Stimulated activated CD8-positive, alpha-beta memory T cell treated with anti-CD3 and anti-CD28 coated beads, Interleukin-12 subunit alpha, Interleukin-12 subunit beta, amount 100 ng/mL, for 1 hour (primary cell): ENCODE data around the gene TTC23.
"Not testable (repeated sequence)": the region's sequence is repeated elsewhere in the genome, so short reads cannot be mapped to it uniquely, and the experiment has no call there.

Experiments used
- DNase-seq: peaks from one replicate; pipeline ENCODE4 v3.0.0-alpha.2; 2020; ENCODE audit warnings: low read depth

TTC23 gene

DNA sequence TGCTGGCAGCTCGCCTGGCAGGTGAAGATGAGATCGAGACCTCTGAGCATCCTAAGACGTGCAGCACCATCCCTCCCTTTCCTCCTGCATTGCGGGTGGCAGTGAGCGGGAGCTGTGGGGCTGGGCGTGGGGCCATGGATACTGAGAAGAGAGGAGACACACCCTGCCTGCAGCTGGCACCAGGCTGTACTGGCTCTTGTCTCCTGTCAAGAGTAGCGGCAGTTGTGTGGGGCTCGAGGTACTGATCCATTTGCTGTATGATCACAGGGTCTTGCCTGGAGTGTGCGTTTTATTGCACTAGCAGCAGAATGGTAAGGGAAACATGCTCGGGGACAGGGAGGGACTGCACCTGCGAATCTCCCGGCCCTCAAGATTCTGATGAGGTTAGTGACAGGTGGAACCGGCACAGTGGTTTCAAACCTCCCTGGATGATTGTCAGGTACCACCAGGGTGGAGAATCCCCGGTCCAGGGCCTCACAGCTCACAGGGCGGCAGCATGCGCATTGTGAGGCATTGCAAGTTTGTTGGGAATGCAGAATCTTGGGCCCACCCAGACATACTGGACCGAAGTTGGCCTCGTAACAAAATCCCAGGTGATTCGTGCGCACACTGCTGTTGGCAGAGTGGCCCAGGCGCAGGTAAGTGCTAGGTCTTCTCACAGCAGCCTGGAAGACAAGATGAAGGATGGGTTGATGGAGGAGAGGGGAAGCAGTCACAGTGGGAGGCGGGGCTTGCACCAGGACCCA lies 130.4 kb downstream of the TTC23 start:
- DNase-seq = no peak

DNA sequence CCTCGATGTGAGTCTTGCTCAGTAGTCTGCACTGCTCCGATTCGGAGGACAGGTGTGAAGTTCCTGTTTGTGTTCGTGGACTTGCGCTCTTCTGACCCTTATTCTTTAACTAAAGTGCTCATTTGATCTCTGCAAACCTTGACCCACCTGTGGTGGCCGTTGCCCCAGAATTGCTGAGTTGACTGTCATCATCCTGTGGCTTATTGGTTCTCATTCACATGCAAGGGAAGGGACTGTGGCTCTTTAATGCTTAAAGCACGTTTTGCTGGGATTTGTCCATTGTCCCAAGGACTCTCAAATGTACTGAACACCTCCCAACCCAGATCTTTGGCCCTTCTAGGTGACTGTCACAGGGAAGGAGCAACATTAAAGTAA lies 131.1 kb downstream of the TTC23 start:
- DNase-seq = no peak

DNA sequence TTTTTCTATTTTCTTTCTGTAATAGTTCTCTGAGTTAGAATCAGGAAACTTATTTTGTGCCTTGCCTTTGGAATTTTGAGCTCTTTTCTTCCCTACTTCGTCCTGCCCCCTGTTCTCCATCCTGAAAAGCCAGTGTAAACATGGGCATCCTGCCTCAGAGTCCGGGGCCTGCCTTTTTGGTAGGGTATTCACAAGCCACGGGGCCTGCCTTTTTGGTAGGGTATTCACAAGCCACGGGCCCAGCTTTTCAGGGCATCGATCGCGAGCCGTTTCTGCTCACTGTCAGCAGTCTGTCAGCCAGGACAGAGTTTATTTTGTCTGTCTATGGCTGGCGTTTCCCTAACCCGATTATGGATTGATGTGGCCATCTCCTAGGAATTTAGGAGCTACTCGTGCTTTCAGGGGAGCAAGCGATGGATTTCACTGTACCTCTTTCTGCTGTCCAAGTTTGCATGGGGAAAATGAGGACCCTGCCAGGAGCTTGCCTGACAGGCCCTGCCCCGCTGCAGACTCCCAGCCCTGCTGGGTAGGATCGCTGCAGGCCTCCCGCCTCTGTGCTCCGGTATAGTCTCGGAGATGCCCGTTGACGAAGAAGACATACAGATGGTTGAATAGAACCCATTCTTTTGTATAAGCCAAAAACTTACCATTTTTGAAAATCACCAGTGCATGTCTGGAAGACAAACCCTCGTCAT lies 131.7 kb downstream of the TTC23 start:
- DNase-seq = no peak

DNA sequence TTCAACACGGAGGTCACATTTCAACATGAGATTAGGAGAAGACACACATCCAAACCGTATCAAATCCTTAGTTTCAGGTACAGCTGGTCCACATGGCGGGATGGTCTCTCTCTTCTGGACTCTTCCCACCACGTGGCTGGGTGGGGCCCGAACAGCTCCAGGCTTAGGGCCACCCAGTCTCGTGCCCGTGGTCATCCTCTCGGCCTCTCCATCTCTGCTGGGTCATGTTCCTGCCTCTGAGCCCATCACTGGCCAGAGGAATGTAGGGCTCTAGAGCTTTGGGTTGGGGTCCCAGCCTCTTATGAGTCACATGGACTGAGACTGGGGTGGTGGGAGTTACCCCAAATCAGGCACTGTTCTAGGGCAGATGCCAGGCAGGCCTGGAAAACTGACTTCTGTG lies 132.3 kb downstream of the TTC23 start:
- no peak for DNase-seq

DNA sequence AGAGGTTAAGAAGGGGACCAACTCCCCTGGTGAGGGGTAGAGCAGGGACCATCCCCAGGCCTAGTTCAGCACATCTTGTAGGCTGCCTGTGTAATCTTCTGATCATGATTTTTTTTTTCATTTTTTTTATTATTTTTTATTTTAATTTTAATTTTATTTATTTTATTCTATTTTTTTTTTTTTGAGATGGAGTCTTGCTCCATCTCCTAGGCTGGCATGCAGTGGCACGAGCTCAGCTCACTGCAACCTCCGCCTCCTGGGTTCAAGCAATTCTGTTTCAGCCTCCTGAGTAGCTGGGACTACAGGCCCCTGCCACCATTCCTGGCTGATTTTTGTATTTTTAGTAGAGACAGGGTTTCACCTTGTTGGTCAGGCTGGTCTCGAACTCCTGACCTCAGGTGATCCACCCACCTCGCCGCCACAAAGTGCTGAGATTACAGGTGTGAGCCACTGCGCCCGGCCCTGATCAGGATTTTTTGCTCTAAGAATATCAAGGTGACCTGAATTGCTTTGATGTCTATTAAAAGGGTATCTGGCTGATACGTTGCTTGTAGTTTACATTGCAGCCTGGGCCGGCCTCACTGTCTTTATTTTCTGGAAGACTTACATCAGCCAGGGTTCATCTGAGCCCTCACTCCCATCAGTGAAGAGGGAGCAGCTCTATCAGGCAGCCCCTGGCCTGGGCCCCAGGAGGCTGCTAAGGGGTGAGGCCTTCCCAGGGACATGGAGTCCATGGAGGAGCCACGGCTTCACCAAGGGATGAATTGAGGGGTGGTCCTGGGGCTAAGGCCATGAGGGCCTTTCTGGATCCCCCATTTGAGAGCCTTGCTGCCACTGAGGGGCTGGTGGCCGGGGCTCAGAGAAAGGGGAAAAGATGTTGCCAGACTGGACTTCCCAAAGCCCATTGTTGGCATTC lies 133.8 kb downstream of the TTC23 start:
- DNase-seq = no peak

DNA sequence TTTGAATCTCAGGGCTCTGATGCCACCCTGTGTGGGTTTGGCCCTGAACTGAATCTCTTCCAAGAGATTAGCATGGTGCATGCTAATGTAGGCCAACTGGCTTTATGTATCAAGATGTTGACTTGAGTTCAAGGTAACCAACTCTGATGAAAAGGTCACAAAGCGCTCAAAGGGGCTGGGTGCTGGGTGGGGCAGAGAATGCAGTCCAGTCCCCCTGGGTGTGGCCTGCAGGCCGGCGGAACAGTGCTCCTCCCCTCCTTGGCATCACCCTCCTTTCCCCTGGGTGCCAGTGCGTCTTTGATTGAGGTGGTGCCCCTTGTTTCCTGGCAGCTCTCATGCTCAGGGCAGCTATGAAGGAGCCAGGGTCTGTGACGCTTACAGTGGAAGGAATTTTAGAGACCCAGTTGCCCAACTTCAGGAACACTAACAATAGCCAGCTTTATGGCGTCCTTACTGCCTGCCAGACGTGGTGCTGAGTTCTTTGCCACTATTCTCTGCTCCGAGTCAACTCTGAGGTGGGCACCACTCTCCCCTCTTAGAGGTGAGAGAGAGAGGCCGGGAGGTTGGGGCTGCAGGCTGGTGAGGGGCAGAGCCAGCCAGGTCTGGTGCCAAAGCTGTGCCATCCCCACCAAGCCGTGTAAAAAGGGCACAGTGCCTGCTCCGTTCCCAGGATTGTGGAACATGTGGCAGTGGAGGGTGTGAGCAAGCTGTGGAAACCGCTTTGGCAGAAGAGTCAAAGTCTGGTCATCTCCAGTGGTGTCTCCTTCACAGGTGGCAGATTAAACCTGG lies 134.7 kb downstream of the TTC23 start:
- no peak for DNase-seq

DNA sequence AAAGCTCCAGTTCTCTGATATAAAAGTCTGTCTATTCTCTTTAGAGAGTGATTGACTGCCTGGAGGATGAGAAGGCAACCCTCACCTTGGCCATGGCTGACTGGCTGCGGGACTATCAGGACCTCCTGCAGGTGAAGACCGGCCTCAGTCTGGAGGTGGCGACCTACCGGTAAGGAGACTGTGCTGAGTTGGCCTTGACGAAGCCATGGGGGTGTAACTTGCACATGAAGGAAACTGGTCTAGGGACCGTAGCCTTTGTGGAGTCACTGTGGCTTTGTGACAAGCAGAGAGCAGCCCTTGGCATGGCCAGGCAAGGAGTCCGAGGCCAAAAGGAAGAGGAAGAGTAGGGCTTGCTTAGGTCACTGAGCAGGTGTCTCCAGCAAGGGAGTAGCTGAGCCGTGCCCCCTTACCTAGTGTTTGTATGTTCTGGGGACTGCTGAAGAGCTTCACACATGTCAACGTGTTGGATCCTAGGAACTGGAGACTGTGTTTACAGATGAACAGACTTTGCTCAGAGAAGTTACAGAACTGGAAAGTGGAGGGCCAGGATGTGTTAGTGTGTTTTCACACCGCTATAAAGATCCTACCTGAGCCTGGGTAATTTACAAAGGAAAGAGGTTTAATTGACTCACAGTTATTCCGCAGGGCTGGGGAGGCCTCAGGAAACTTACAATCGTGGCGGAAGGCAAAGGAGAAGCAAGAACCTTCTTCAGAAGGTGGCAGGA lies 135.7 kb downstream of the TTC23 start:
- no peak for DNase-seq

DNA sequence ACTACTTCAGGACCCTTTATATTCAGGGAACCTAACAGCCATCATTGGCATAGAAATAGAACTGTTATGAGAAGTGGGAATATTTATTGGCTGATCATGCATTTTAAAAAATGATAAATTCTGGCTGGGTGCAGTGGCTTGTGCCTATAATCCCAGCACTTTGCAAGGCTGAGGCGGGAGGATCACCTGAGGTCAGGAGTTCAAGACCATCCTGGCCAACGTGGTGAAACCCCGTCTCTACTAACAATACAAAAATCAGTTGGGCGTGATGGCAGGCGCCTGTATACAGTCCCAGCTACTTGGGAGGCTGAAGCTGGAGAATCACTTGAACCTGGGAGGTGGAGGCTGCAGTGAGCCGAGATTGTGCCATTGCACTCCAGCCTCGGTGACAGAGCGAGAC lies 137.7 kb downstream of the TTC23 start:
- DNase-seq = not testable (repeated sequence)

DNA sequence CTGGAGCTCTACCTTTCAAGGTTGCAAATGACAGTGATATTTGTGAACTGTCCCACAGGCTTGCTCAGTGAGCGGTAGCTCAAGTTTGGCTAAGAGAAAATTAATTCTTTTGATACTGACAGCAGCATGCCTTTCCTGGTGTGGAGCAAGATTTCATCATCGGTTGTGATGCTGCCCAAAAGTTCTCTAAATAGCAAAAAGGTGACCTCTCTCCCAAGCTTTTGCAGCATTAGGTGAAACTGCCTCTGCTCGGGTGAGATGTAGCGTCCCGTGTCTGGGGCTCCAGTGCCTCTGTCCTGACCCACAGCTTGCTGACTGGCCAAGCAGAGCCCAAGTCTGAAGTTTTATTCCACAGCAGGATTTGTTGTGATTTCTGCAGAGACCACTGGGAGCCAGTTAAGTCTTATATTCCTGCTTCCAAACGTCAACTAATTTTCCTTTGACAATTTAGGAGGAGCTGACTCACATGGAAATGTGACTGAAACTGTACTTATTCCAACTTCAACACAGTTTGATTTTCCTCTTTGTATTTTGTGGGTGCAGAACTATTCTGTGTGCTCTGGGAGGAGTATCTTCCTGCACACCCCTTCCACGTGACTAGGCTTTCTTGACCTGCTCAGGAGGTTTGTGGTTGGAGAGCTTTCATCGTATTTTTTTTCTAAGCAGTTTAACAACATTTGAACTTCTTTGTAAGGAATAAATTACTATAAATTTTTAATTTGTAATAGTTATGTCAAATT lies 138.6 kb downstream of the TTC23 start:
- DNase-seq = no peak

DNA sequence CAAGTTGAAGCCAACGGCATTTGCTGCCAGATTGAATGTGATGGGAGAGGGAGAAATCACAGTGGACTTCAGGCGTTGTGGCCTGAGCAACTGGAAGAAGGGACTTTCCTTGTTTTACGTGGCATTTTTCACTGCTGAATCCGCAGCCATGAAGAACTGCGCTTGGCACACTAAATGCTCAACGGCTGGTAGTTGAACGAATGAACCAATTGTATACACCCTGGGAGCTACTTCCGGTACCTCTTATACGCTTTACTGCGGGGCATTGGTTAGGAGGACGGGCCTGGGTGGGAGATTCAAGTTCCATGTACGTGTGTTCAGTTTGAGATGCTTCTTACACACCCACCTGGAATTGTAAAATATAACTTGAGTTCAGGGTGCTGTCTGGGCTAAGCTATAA lies 139.3 kb downstream of the TTC23 start:
- no peak for DNase-seq

DNA sequence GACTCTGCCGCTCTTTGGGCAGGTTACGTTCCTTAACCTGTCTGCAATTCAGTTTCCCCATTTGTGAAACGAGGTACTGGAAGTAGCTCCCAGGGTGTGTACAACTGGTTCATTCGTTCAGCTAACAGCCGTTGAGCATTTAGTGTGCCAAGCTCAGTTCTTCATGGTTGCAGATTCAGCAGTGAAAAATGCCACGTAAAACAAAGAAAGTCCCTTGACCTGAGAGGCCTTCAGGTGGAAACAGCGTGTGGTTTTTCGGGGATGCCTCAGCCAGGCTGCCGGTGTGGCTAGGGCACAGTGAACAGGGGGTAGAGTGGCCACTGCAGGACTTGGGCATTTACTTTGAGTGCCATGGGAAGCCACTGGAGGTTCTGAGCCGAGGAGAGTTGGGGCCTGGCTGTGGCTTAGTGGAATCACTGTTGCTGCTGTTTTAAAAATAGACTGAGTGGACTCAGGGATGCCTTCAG lies 139.8 kb downstream of the TTC23 start:
- no peak for DNase-seq

DNA sequence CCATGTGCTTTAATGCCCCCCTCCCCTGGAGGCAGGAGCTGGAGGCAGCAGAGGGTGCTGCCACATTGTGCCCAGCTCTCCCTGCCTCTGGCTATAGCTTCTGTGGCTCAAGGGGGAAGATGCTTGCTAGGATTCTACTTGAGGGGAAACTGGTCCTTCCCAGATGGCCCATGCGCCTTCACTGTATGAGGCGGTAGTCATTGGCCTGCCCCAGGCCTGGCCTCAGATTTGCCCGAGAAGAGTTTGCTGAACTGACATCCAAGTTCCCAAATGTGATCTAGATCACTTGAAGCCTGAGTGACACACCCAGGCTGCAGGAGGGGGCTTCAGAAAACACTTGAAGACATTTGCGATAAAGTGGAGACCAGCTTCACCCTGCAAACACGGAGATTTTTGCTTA lies 140.4 kb downstream of the TTC23 start:
- DNase-seq = no peak

DNA sequence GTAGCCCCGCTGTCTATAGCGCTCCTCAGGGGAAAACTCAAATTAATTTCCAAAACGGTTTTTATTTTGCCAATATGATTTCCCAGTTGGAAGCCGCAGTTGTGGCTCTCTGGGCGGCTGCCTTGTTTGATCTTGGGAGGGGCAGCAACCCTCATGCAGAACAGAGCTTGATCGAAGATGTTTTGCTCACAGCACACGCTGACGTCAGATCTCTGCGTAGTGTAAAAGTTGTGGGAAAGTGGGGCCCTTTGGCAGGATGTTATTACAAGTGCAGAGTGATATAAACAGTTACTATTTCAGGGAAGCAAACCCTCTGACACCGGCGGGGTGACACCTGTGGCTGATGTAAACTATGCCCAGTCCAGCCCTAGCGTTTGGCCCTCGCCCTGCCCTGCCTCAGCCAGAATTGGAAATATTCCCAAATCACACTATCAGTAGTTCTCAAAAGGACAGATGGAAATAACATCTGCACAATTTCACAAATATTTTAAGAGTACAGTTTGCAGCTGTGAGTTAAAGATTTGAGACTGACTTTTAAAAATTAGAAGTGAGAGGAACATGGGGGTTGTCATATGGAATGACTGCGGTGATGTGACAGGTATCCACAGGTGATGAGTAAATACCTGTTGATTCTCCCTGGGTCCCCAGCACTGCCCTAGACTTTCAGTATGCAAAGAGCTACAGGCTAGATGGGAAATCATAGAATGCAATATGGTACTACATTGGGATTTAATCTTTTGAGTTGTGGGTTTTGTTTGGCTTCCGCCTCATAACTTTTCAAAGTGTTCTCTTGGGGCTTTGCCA lies 142.8 kb downstream of the TTC23 start:
- DNase-seq = no peak

DNA sequence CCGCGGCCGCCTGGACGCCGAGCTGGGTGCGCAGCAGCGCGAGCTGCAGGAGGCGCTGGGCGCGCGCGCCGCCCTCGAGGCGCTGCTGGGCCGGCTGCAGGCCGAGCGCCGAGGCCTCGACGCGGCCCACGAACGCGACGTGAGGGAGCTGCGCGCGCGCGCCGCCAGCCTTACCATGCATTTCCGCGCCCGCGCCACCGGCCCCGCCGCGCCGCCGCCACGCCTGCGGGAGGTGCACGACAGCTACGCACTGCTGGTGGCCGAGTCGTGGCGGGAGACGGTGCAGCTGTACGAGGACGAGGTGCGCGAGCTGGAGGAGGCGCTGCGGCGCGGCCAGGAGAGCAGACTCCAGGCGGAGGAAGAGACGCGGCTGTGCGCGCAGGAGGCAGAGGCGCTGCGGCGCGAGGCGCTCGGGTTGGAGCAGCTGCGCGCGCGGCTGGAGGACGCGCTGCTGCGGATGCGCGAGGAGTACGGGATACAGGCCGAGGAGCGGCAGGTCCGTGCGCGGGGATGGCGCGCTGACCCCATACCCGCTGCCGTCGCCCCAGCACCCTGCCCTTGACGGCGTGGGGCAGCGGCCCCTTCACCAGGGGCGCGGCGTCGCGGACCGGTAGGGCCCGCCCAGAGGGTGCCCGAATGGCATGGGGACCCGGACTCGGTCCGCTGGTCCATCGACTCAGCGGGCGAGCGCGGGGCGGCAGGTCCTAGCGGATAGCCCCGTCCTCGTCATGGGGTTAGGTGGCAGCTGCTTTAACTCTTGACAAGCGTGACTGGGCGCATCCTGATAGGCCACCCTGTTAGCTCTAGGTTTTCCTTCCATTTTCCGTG lies 143.7 kb downstream of the TTC23 start:
- DNase-seq = no peak

DNA sequence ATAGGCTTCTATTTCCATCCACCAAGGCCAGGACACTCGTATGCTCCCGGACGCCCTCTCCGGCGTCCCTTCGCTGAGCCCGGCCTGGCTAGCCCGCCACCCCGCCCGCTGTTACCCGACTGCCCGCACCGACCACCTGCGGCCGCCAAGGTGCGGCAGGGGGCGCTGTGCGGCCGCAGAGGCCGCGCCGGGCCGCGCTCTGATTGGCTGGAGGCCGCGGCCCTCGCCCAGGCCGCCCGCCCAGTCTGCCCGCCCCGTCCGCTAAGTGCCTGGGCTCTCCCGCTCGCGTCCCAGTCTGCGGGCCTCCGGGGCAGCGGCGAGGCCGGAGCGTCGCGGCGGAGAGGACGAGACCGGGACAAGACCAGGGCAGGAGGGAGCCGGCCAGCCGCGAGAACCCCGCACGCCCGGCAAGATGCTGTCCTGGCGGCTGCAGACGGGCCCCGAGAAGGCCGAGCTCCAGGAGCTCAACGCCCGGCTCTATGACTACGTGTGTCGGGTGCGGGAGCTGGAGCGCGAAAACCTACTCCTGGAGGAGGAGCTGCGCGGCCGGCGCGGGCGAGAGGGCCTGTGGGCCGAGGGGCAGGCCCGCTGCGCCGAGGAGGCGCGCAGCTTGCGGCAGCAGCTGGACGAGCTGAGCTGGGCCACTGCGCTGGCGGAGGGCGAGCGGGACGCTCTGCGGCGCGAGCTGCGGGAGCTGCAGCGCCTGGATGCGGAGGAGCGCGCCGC lies 144.4 kb downstream of the TTC23 start, which contains the start of gene SYNM:
TSS of gene SYNM (plus strand) at position 293 of the 726 bp plus-strand sequence. CDS start at position 413, 120 bp downstream.
- no peak for DNase-seq

DNA sequence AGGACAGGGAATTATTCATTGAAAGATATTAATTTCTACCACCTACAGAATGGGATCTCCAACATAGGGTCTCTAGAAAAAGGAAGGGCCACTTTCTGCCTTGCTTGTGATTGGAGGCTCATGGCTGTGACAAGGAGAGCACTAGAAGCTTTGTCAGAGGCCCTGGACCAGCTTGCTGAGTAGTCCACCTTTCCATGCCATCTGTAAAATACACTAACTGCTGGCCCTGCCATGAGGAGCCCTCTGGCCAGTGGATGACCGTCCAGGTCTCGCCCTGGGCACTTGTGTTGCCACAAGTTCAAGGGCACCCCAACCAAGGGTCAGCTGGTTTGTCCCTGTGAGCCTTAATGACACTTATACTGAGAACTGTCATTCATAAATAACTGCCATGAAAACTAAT lies 146.1 kb downstream of the TTC23 start:
- DNase-seq = no peak

DNA sequence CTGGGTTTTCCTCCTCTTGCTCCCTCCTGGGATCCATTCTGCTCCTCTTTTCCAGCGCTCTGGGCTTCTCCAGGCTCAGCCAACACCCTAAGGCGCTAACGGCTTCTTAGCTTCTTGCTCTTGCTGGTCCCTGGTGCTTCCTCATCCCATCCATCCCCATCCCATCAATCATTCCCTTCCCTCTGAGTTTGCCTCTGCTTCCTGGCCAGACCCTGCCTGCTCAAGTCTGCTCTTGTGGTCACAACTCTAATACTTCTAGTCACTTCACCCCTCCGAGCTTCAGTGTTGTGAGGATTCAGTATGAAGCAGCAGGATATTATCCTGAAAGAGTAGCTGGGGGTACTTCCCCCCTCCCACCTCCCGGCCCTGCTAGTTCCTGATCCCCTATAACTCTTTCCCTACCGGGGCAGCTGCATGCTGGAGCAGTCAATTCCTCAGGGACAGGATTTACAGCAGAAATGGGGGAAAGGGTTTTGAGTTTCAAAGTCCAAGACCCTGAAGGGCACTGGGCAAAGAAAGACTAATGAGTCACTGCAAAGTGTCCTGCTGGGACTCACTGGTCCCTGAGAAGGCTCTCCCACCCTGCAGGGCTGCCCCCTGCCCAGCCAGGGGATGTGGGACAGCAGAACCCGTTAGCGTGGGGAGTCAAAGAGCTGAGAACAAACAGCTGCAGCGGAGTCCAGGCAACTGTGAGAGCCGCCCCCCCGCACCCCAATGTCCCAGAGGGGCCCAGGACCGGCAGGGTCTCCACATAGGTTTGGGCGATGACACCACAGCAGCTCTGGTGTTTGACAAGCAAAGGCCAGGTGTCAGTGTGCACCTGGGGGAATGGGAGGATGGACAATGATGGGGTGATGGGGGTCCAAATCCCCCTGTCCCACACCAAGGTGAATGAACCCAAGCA lies 146.8 kb downstream of the TTC23 start:
- DNase-seq = no peak
